T-helper 1 cell treated with Interleukin-12 subunit alpha and Interleukin-12 subunit beta and Interleukin-4 antibody, amounts not matched to agents 30 μg/mL and 1 μg/mL, for 36 hours (primary cell): ENCODE measurements around the gene NSMCE3.

ENCODE experiments used
- H3K27ac Mint-ChIP-seq: one replicate; pipeline ENCODE4 v1.8.0; 2021; ENCODE audit warnings: mild to moderate bottlenecking, mixed read lengths
- H3K27me3 Mint-ChIP-seq: one replicate; pipeline ENCODE4 v1.8.0; 2021; ENCODE audit warnings: low read depth, mixed read lengths
- H3K36me3 Mint-ChIP-seq: one replicate; pipeline ENCODE4 v1.8.0; 2021; ENCODE audit warnings: low read depth, mixed read lengths
- H3K4me1 Mint-ChIP-seq: one replicate; pipeline ENCODE4 v1.8.0; 2021; ENCODE audit warnings: low read depth, mixed read lengths
- H3K4me3 Mint-ChIP-seq: one replicate; pipeline ENCODE4 v1.8.0; 2021; ENCODE audit warnings: mild to moderate bottlenecking, moderate library complexity, mixed read lengths
- H3K9me3 Mint-ChIP-seq: one replicate; pipeline ENCODE4 v1.8.0; 2021; ENCODE audit warnings: mixed read lengths

Gene NSMCE3

DNA sequence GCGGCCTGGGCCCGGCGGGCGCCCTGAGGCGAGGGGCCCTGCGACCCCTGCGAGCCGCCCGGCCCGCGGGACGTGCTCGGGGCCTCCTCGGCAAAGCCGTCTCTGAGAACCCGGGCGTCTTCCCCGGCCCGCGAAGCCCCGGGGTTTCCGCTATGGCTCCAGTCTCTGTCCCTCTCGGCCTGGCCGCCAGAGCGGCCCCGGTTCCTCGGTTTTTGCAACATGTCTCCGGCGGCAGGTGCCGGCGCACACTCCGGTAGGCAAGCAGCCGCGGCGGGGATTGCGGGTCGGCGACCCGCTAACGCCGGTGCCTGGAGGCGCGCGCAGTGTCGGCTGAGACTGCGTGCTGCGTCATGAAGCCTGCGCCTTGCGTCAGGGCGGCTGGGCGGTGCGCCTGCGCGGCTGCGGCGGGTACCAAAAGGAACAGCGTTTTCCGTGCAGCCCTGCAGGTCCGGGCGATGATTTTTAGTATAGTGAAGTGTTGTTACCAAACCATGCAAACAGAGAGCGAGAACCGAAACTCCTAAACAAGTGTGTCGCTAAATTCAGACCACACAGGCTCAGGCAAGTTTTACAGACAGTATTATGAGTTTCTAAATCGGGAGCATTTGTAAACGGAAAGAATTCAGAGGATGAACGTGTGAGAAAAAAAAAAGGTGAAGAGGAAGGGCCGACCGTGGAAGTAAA is at the start of gene NSMCE3:
Gene NSMCE3, minus strand, starts transcription at position 338 of the 684 bp plus-strand sequence. Its CDS starts 117 bp downstream, at position 221.
- no peaks in the 10 kb centered on the region for H3K9me3 Mint-ChIP-seq
- peaks cover 2% of the 10 kb centered on the region for H3K36me3 Mint-ChIP-seq
- no peaks in the 10 kb centered on the region for H3K27me3 Mint-ChIP-seq
- H3K4me3 Mint-ChIP-seq, result peak within 1 kb of the TSS; percentile 99
- peaks cover 36% of the 10 kb centered on the region for H3K4me1 Mint-ChIP-seq
- peak within 1 kb of the TSS; percentile 99 for H3K27ac Mint-ChIP-seq

DNA sequence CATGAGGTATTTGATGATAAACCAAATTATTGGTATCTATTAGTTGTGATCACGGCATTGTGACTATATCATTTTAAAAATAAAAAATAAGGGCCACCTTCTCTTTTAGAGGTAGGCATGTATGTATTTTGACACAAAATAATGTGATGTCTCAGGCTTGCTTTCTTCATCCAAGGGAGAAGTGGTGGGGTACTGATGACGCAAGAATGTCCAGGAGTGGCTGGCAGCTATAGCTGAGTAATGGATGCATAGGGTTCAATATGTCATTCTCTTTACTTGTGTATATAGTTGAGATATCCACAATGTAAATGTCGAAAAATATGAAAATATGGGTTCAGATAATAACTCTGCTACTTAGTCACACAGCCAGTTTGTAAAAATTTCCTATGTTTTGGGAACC is 46.8 kb upstream of the NSMCE3 start:
- Mint-ChIP-seq H3K4me3 (no peak overlapping the region), H3K9me3 (no peaks in the 10 kb centered on the region), H3K27me3 (no peaks in the 10 kb centered on the region), H3K36me3 (no peaks in the 10 kb centered on the region), H3K27ac (no peak overlapping the region), H3K4me1 (no peaks in the 10 kb centered on the region)

DNA sequence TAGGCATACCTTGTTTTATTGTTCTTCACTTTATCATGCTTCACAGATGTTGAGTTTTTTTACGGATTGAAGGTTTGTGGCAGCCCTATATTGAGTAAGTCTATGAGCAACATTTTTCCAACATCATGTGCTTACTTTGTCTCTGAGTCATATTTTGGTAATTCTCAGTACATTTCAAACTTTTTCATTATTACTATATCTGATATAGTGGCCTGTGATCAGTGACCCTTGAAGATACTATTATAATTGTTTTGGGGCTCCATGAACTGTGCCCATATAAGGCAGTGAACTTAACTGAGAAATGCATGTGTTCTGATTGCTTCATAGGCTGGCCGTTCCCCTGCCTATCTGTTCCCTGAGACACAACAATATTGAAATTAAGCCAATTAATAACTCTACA is 42.8 kb upstream of the NSMCE3 start:
- no peak overlapping the region for H3K4me3 Mint-ChIP-seq
- H3K9me3 Mint-ChIP-seq, result no peaks in the 10 kb centered on the region
- H3K36me3 Mint-ChIP-seq, result no peaks in the 10 kb centered on the region
- no peaks in the 10 kb centered on the region for H3K27me3 Mint-ChIP-seq
- H3K27ac Mint-ChIP-seq, result no peak overlapping the region
- no peaks in the 10 kb centered on the region for H3K4me1 Mint-ChIP-seq

GRCh38 chr15:29311696-29312095 is 42.1 kb upstream of the NSMCE3 start:
- Mint-ChIP-seq H3K27me3 (no peaks in the 10 kb centered on the region), H3K27ac (no peak overlapping the region), H3K9me3 (no peaks in the 10 kb centered on the region), H3K4me1 (no peaks in the 10 kb centered on the region), H3K36me3 (no peaks in the 10 kb centered on the region), H3K4me3 (no peak overlapping the region)

DNA sequence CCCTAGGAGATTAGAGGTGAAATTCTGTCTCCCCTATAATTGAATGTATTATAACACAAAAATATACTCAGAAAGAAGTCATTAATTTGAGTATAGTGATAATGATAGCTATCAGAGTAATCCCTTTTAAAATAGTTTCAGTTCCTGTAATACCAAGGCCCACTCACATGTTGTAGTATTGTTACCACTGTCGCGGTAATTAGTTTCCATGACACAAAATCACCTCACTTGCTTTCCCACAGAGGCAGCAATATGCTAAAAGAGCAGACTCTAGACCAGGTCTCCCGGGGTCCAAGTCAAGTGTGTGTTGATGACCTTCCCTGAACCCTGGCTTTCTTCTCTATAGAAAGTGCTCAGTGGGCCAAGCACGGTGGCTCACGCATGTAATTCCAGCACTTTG is 39.5 kb upstream of the NSMCE3 start:
- no peaks in the 10 kb centered on the region for H3K36me3 Mint-ChIP-seq
- H3K4me1 Mint-ChIP-seq, result no peaks in the 10 kb centered on the region
- H3K4me3 Mint-ChIP-seq, result no peak overlapping the region
- H3K27me3 Mint-ChIP-seq, result peaks cover 11% of the 10 kb centered on the region
- no peak overlapping the region for H3K27ac Mint-ChIP-seq
- H3K9me3 Mint-ChIP-seq, result no peaks in the 10 kb centered on the region

- Mint-ChIP-seq H3K27me3 (peaks cover 11% of the 10 kb centered on the region), H3K9me3 (no peaks in the 10 kb centered on the region), H3K4me3 (no peak overlapping the region), H3K27ac (no peak overlapping the region), H3K36me3 (no peaks in the 10 kb centered on the region), H3K4me1 (no peaks in the 10 kb centered on the region)
Observed at GRCh38 chr15:29308299-29308698, 38.7 kb upstream of the NSMCE3 start.

GRCh38 chr15:29305556-29305955 is 35.9 kb upstream of the NSMCE3 start:
- Mint-ChIP-seq H3K9me3 (no peaks in the 10 kb centered on the region), H3K4me3 (no peak overlapping the region), H3K4me1 (no peaks in the 10 kb centered on the region), H3K27me3 (peaks cover 11% of the 10 kb centered on the region), H3K36me3 (no peaks in the 10 kb centered on the region), H3K27ac (no peak overlapping the region)

DNA sequence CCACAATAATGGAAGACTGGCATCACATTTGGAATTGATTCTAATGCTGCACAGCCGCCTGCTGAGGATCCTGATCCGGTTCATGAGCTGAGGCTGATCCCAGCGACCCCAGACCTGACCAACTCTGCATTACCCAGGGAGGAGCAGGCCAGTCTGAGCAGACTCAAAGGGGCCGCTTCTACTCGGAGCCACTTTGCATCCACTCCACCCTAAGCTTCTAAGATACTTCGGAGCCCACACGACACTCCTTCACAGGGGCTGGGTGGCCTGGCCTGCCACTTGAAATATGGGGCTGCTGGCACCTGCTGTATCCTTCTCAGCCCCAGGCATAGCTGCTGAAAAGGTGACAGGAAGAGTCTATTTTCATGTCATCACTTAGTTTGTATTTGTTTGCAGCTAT is 33.2 kb upstream of the NSMCE3 start:
- Mint-ChIP-seq H3K4me3 (no peak overlapping the region), H3K9me3 (no peaks in the 10 kb centered on the region), H3K4me1 (no peaks in the 10 kb centered on the region), H3K36me3 (no peaks in the 10 kb centered on the region), H3K27ac (no peak overlapping the region), H3K27me3 (peaks cover 11% of the 10 kb centered on the region)

- Mint-ChIP-seq H3K27ac (no peak overlapping the region), H3K36me3 (no peaks in the 10 kb centered on the region), H3K9me3 (no peaks in the 10 kb centered on the region), H3K27me3 (no peaks in the 10 kb centered on the region), H3K4me3 (no peak overlapping the region), H3K4me1 (no peaks in the 10 kb centered on the region)
Observed at GRCh38 chr15:29299784-29300183, 30.2 kb upstream of the NSMCE3 start.

DNA sequence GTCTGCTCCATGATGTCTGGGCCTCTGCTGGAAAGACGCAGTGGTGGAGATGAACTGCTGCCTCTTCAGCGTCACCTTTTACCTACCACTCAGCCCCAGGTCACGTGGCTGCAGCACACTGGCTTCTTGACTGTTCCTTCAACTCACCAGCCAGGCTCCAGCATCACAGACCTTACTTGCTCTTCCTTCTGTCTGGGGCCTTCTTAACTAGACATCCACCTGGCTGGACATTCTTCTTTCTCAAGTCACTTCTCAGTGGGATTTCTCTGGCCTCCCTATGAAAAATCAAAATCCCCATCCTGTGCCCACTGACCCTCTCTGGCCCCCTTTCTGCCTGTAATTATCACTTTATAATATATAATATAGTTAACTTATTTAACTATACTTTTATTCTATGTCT is 29.7 kb upstream of the NSMCE3 start:
- Mint-ChIP-seq H3K27ac (no peak overlapping the region), H3K9me3 (no peaks in the 10 kb centered on the region), H3K4me3 (no peak overlapping the region), H3K27me3 (no peaks in the 10 kb centered on the region), H3K36me3 (no peaks in the 10 kb centered on the region), H3K4me1 (no peaks in the 10 kb centered on the region)

GRCh38 chr15:29294732-29295325 is 25.2 kb upstream of the NSMCE3 start:
- no peaks in the 10 kb centered on the region for H3K27me3 Mint-ChIP-seq
- no peak overlapping the region for H3K27ac Mint-ChIP-seq
- no peak overlapping the region for H3K4me3 Mint-ChIP-seq
- no peaks in the 10 kb centered on the region for H3K4me1 Mint-ChIP-seq
- H3K36me3 Mint-ChIP-seq, result no peaks in the 10 kb centered on the region
- H3K9me3 Mint-ChIP-seq, result no peaks in the 10 kb centered on the region

- no peak overlapping the region for H3K27ac Mint-ChIP-seq
- H3K36me3 Mint-ChIP-seq, result no peaks in the 10 kb centered on the region
- no peaks in the 10 kb centered on the region for H3K9me3 Mint-ChIP-seq
- no peaks in the 10 kb centered on the region for H3K4me1 Mint-ChIP-seq
- H3K27me3 Mint-ChIP-seq, result no peaks in the 10 kb centered on the region
- no peak overlapping the region for H3K4me3 Mint-ChIP-seq
Observed at GRCh38 chr15:29291067-29291845, 21.6 kb upstream of the NSMCE3 start.

- H3K4me3 Mint-ChIP-seq, result no peak overlapping the region
- no peaks in the 10 kb centered on the region for H3K36me3 Mint-ChIP-seq
- no peak overlapping the region for H3K27ac Mint-ChIP-seq
- H3K4me1 Mint-ChIP-seq, result no peaks in the 10 kb centered on the region
- peaks cover 14% of the 10 kb centered on the region for H3K27me3 Mint-ChIP-seq
- no peaks in the 10 kb centered on the region for H3K9me3 Mint-ChIP-seq
Observed at GRCh38 chr15:29289173-29289572, 19.6 kb upstream of the NSMCE3 start.

- H3K4me1 Mint-ChIP-seq, result no peaks in the 10 kb centered on the region
- no peak overlapping the region for H3K4me3 Mint-ChIP-seq
- no peaks in the 10 kb centered on the region for H3K9me3 Mint-ChIP-seq
- no peak overlapping the region for H3K27ac Mint-ChIP-seq
- H3K36me3 Mint-ChIP-seq, result no peaks in the 10 kb centered on the region
- peaks cover 20% of the 10 kb centered on the region for H3K27me3 Mint-ChIP-seq
Observed at GRCh38 chr15:29285386-29285785, 15.8 kb upstream of the NSMCE3 start.

- Mint-ChIP-seq H3K9me3 (no peaks in the 10 kb centered on the region), H3K27me3 (peaks cover 31% of the 10 kb centered on the region), H3K36me3 (no peaks in the 10 kb centered on the region), H3K4me3 (no peak overlapping the region), H3K27ac (no peak overlapping the region), H3K4me1 (no peaks in the 10 kb centered on the region)
Observed at GRCh38 chr15:29283381-29283780, 13.8 kb upstream of the NSMCE3 start.
